ENCODE measurements around the gene EYS. TPM values are rescaled to one million over a fixed set of nuclear protein-coding genes. Genes with fewer than 3 reads are reported as not detected.

The EYS gene
- total RNA-seq, 2 experiments from 2014 or later = not detected

- Mint-ChIP-seq H3K27me3 (no peaks in the 10 kb centered on the region), H3K36me3 (ENCODE audit: low read depth) (no peaks in the 10 kb centered on the region), H3K27ac (no peak overlapping the region), H3K9me3 (no peaks in the 10 kb centered on the region), H3K4me3 (no peak overlapping the region), H3K4me1 (ENCODE audit: low read depth) (no peaks in the 10 kb centered on the region)
- ChIA-PET CTCF (no interaction called here), POLR2A (no interaction called here)
- Histone ChIP-seq H3K36me3 (ENCODE audit: insufficient read depth, low read length) (no peaks in the 10 kb centered on the region), H3K9me3 (ENCODE audit: control insufficient read depth in 1 of 2, insufficient read depth in 1 of 2, low read length in 2 of 2) (peaks cover 0 to 4% of the 10 kb centered on the region in 2 experiments), H3K4me1 (ENCODE audit: insufficient read depth, low read length) (no peaks in the 10 kb centered on the region), H3K27ac (ENCODE audit: low read depth in 1 of 2, low read length in 2 of 2) (no peak overlapping the region), H3K27me3 (ENCODE audit: control insufficient read depth in 1 of 2, insufficient read depth in 2 of 2, low read length in 2 of 2) (no peaks in the 10 kb centered on the region), H3K4me3 (ENCODE audit: low read length) (no peak overlapping the region)
- intact Hi-C loops (cut with DNase I, micrococcal nuclease) = no loop called here
- DNase-seq = no peak
- no peak for TF ChIP-seq CTCF (IDR thresholded peaks at IDR 0.05)
- ATAC-seq (ENCODE audit: poor library complexity) = no peak
Observed at GRCh38 chr6:63947792-63948529, 1759.1 kb downstream of the EYS start.

- Mint-ChIP-seq H3K27me3 (no peaks in the 10 kb centered on the region), H3K27ac (no peak overlapping the region), H3K36me3 (ENCODE audit: low read depth) (no peaks in the 10 kb centered on the region), H3K4me3 (no peak overlapping the region), H3K9me3 (no peaks in the 10 kb centered on the region), H3K4me1 (ENCODE audit: low read depth) (no peaks in the 10 kb centered on the region)
- POLR2A ChIA-PET = no interaction called here
- ATAC-seq (ENCODE audit: poor library complexity) (no peak), DNase-seq (no peak)
- CTCF ChIA-PET = no interaction called here
- H3K27me3 ChIP-seq (ENCODE audit: control insufficient read depth in 1 of 2, insufficient read depth in 2 of 2, low read length in 2 of 2) = no peaks in the 10 kb centered on the region
- no peak overlapping the region for H3K4me3 ChIP-seq (ENCODE audit: low read length)
- no peak for TF ChIP-seq CTCF (IDR thresholded peaks at IDR 0.05)
- no peak overlapping the region for H3K27ac ChIP-seq (ENCODE audit: low read depth in 1 of 2, low read length in 2 of 2)
- H3K36me3 ChIP-seq (ENCODE audit: insufficient read depth, low read length) = no peaks in the 10 kb centered on the region
- no peaks in the 10 kb centered on the region for H3K4me1 ChIP-seq (ENCODE audit: insufficient read depth, low read length)
- intact Hi-C loops (cut with DNase I, micrococcal nuclease) = no loop called here
- no peaks in the 10 kb centered on the region for H3K9me3 ChIP-seq (ENCODE audit: control insufficient read depth in 1 of 2, insufficient read depth in 1 of 2, low read length in 2 of 2)
Observed at GRCh38 chr6:63945987-63946386, 1761.0 kb downstream of the EYS start.

- H3K4me1 Mint-ChIP-seq (ENCODE audit: low read depth) = no peaks in the 10 kb centered on the region
- no peaks in the 10 kb centered on the region for H3K36me3 Mint-ChIP-seq (ENCODE audit: low read depth)
- H3K9me3 ChIP-seq (ENCODE audit: control insufficient read depth in 1 of 2, insufficient read depth in 1 of 2, low read length in 2 of 2) = no peaks in the 10 kb centered on the region
- no peaks in the 10 kb centered on the region for H3K4me1 ChIP-seq (ENCODE audit: insufficient read depth, low read length)
- no peak overlapping the region for H3K27ac ChIP-seq (ENCODE audit: low read depth in 1 of 2, low read length in 2 of 2)
- H3K4me3 ChIP-seq (ENCODE audit: low read length) = no peak overlapping the region
- no peak overlapping the region for H3K4me3 Mint-ChIP-seq
- ATAC-seq (ENCODE audit: poor library complexity) (no peak), DNase-seq (no peak)
- intact Hi-C loops (cut with DNase I, micrococcal nuclease) = no loop called here
- H3K36me3 ChIP-seq (ENCODE audit: insufficient read depth, low read length) = no peaks in the 10 kb centered on the region
- ChIA-PET POLR2A (no interaction called here), CTCF (no interaction called here)
- no peak overlapping the region for H3K27ac Mint-ChIP-seq
- H3K9me3 Mint-ChIP-seq = no peaks in the 10 kb centered on the region
- no peak for TF ChIP-seq CTCF (IDR thresholded peaks at IDR 0.05)
- H3K27me3 Mint-ChIP-seq = no peaks in the 10 kb centered on the region
- H3K27me3 ChIP-seq (ENCODE audit: control insufficient read depth in 1 of 2, insufficient read depth in 2 of 2, low read length in 2 of 2) = no peaks in the 10 kb centered on the region
Observed at GRCh38 chr6:63943826-63944225, 1763.2 kb downstream of the EYS start.
